ENCODE measurements around the gene UPF2.

DNA sequence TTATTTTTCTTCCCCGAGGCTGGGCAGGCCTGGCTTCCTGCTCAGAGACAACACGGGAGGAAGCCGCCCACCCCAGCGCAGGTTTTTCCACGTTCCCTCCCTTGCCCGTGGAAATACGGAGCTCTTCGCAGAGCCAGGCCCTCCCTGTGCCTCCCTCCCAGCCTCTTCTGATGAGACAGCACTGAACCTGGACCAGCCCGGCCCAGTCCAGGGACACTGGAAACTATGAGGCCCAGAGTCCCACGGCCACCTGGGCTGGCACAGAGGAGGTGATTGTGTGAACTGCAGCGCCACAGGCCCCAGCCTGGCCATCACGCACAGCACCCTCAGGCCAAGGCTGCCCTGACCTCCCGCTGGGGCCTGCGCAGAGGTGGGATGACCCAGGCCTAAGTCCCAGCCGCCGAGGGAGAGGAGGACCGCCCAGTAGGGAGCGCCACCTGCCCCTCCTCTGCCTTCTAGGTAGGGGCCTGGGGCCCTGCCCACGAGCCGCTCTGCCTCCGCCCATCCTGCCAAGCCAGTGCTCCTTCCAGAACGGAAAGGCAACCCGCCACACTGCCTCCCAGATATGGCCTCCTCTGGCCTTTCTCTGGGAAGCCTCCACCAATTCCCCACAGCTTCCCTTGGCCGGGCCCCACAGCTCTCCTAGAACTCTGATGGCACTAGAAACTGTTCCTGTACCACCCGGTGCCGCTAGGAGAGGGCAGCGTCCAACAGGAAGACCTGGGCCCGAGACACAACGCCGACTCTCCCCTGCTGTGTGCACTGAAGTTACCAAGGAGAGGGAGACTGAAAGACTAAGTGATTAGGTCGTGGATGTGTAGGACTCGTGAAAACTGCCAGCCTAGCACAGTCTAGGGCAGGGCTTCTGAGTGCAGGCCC, 162.2 kb downstream of the UPF2 start:
- no peak for TF ChIP-seq POLR2AphosphoS5 (IDR thresholded peaks at IDR 0.05; ENCODE audit: low read depth, low read length)
- no peak for TF ChIP-seq SIN3A (IDR thresholded peaks at IDR 0.05; ENCODE audit: borderline replicate concordance, insufficient read depth, low read length)
